GM19463 (cell line): ENCODE measurements around the gene ARRDC5.
"Not testable (repeated sequence)": the region's sequence is repeated elsewhere in the genome, so short reads cannot be mapped to it uniquely, and the experiment has no call there.

Experiments used
- ATAC-seq: cut with Tn5 transposase; IDR thresholded peaks from one replicate; pipeline ENCODE4 v1.9.1; 2021; ENCODE audit warnings: mild to moderate bottlenecking, moderate library complexity; ENCODE audit not compliant: unreplicated experiment

ARRDC5 gene

DNA sequence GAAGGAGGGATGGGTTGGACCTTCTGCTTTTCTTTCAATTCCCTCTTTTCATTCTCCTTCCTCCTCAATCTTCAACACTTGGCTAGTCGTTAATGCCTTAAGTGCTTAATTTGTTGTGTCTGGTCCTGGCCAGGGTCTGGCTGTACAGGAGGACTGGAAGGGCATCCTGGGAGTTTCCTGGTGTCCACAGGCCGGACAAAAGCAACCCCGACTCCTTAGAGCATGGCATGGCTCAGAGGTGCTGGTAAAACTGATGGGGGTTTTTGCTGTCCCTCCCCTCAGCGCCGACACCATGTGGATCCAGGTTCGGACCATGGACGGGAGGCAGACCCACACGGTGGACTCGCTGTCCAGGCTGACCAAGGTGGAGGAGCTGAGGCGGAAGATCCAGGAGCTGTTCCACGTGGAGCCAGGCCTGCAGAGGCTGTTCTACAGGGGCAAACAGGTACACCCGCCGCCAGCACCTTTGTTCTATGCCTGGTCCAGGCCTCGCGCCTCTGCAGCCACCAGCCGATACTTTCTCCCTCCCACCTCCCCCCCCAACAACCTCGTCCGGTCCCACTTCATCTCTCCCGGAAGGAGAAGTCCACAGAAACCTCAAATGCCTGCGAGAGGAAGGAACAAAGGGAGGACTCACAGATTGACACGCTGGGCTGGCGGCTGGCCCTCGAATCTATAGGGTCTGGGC, 8.0 kb upstream of the ARRDC5 start:
- no peak for ATAC-seq

DNA sequence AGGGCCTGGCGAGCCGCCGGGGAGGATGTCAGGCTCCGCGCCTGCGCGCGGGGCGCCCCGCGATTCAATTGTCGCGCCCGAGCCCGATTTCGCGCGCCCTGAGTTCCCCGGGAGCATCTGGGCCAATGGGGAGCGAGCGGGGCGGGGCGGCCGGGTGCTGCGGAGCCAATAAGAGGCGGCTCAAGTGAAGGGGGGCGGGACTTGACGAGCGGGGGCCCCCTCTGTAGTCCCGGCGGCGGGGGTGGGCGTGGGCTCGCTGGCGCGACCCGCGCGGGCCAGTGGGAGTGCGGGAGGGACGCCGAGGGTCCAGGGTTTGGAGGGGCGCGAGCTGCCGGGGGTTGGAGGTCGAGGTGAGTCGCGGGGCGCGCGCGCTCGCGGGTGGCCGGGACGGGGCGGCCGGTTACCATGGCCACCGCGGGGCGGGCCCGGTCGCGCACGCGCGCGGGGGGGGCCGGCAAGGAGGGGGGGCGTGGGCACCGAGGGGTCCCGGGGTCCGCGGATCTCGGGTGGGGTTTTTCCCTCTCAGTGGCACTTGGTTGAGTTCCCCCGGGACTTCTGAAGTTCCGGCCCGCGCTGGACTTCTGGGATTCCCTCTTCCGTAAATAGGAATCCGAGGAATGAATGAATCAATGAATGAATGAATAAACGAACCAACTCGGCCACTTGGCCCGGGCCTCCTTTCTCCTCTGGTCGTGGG, 7.3 kb upstream of the ARRDC5 start:
- peak; percentile 88 for ATAC-seq

DNA sequence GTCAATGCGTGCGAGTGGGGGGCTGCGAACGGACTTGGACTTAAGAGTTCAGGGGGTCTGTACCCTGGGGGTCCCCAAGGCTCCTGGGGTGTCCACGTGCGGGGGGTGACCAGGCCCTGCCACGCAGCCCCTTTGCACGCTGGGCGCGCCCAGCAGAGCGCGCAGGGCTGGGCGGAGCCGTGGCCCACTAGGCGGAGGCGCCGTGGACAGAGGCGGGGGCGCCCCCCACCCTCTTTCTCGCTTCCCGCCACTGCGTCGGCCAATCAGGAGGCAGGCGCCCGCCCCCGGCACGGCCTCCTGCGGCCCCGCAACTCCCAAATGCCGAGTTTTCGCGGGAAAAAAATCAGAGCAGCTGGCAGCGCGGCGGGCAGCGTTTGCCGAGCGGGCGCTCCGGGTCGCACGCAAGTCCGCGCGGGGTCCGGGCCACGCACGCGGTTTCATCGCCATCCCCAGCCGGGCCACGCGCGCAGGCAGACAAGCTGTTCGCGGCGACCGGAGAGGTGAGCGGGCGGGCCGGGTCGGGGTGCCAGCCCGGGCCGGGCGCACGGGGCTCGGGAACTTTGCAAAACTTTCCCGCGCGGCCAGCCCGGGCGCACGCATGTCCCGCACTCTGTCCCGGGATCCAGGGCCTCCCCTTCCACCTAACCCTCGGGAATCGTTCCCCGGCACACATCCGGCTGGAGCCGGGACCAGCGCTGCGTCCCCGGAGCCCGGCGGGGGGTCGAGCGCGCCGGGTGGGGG, 6.6 kb upstream of the ARRDC5 start, which contains the start of gene UHRF1:
TSS of gene UHRF1 (plus strand) at position 346 of the 741 bp plus-strand sequence. CDS start 1,385 bp downstream, outside the sequence.
- ATAC-seq = no peak

DNA sequence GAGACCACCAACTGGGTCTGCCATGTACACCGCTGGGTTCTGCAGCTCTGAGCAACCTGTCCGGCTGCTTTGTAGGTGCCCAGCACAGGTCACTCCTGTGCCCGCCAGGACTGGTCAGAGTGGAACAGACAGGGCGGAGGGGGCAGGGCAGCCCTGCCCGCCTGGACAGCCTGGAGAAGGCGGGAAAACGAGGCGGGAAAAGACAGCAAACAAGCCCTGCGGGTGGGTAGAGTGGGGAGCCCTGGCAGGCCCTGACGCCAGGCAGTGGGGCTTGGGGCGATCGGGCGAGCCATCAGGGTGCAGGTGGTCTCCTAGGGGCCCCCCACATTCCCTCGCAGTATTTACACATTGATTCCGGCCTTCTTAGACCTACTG, 6.1 kb upstream of the ARRDC5 start:
- no peak for ATAC-seq

DNA sequence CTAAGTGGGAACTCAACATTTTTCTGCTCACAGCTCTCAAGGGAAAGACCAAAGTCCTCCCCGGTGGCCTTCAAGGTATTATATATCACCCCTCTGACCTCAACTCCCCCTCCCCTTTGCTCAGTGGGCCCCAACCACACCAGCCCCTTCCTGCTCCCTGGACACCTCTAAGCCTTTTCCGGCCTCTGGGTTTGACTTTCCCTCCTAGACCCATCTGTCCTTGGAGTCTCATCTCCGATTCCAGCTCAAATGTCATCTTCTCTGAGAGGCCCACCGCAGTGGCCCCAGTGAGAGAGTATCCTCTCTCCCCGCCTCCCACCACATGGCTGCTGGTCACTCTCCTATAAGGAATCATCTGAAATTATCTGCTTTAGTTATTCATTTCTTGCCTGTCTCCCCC, 5.7 kb upstream of the ARRDC5 start:
- no peak for ATAC-seq

DNA sequence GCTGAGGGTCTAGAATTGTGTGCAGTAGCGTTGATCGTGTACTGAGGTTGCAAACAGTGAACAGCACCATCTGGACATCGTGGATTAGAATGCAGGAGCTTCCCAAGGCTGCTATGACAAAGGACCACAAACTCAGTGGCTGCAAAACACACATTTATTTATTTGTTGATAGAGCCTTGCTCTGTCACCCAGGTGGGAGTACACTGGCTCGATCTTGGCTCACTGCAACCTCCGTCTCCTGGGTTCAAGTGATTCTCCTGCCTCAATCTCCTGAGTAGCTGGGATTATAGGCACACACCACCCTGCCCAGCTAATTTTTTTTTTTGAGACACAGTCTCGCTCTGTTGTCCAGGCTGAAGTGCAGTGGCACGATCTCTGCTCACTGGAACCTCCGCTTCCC, 4.3 kb upstream of the ARRDC5 start:
- no peak for ATAC-seq

DNA sequence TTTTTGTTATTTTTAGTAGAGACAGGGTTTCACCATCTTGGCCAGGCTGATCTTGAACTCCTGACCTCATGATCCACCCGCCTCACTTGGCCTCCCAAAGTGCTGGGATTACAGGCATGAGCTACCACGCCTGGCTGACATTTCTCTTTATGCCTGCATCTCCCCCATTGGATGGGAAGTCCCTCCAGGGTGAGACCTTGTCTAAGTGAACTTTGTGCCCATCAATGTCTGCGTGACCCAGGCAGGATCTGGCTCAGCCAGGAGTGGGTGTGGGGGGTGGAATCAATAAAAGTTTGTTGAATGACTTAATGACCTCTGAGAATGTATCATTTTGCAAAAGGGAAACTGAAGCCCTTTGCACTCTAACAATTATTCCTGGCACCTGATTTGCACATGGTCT, 1.8 kb upstream of the ARRDC5 start:
- no peak for ATAC-seq

DNA sequence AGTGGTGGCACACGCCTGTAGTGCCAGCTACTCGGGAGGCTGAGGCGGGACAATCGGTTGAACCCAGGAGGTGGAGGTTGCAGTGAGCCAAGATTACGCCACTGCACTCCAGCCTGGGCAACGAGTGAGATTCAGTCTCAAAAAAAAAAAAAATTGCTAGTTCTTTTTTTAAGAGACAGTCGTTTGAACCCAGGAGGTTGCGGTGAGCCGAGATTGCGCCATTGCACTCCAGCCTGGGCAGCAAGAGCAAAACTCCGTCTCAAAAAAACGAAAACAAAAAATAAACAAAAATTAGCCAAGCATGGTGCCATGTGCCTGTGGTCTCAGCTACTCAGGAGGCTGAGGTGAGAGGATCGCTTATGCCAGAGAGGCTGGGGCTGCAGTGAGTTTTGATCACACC, 1.8 kb downstream of the ARRDC5 start:
- ATAC-seq = not testable (repeated sequence)

DNA sequence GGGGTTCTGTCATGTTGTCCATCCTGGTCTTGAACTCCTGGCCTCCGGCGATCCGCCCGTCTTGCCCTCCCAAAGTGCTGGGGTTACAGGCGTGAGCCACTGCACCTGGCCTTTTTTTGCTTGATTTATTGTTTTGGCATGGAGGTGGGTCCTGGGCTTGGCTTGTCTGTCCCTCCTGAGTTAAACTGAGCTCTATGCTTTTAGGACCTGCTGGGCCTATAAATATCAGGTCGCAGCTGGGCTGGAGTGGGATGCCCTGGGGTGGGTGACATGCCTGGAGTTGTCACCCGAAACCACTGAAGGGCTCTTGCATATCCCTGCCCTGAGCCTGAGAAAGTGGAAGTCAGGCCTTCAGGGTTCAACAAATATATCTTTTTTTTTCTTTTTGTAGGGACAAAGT, 5.5 kb downstream of the ARRDC5 start:
- ATAC-seq = no peak

DNA sequence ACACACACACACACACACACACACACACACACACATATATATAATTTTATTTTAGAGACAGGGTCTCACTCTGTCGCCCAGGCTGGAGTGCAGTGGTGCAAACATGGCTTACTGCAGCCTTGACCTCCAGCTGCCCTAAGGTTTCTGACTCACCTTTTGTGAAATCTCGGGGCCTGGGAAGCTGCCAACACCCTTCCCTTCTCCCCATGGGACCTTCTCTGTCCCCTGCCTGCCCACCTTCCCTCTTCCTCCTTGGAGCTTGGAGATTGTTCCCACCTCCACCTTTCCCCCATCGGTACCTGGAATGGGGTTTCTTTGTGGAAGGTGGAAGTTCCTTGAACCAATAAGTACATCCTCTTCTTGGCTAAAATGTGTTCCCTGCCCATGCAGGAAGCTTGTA, 6.3 kb downstream of the ARRDC5 start:
- ATAC-seq = no peak

DNA sequence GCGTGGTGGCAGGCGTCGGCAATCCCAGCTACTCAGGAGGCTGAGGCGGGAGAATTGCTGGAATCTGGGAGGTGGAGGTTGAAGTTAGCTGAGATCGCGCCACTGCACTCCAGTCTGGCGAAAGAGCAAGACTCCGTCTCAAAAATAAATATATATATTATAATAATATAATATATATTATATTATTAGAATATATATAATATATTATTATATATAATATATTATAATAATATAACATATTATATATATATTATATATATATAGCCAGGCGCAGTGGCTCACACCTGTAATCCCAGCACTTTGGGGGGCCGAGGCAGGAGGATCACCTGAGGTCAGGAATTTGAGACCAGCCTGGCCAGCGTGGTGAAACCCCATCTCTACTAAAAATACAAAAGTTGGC, 9.7 kb downstream of the ARRDC5 start:
- ATAC-seq = not testable (repeated sequence)

DNA sequence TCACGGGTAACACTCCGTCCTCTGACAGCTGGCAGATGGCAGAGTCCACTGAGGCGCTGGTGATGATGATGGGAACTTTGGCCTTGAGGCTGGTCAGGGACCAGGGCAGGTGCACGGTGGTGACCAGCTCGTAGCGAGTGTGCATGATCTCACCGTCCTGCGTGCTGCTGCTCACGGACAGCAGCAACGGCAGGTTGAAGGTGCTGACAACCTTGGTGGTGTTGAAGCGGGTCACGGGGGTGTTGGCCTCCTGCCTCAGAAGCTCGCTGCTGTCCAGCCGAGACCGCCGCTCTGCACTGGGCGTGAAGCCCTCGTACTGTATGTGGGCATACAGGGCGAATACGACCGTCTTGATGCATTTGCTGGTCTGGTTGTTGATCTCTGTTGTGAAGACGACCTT, 11.6 kb downstream of the ARRDC5 start:
- no peak for ATAC-seq

DNA sequence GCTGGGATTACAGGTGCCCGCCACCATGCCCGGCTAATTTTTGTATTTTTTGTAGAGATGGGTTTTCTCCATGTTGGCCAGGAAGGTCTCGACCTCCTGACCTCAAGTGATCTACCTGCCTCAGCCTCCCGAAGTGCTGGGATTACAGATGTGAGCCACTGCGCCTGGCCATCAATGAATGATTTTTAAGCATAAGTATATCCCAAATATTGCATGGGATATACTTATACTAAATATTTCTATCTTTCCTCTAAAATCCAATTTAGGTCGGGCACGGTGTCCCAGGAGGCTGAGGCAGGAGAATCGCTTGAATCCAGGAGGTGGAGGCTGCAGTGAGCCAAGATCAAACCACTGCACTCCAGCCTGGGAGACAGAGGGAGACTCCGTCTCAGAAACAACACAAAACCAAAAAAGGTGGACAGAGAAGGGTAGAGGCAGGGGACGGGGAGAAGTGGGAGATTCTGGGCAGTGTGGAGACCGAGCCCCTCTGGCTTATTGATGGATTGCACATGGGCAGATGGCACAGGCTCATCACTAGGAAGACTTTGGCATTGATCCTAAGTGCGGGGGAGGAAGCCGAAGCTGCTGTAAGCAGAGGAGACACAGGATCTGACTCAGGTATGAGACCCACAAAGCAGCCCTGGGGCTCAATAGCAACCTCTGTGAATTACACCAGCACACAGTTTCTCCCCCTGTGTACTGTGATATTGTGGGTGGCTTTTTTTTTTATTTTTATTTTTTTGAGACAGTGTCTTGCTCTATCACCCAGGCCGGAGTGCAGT, 13.5 kb downstream of the ARRDC5 start:
- ATAC-seq = no peak

DNA sequence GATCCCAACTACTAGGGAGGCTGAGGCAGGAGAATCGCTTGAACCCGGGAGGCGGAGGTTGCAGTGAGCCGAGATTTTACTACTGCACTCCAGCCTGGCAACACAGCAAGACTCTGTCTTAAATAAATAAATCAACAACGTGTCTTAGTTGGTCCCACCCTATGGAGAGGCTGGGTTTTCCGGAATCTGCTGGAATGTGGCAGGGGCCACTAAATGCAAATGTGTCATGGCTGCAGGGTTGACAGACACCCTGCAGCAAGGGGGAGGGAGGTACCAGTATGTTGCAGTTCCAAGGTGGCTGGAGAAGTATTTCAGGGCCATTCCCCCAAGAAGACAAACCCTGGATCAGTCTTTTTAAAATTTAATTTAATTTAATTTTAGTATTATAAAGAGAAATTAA, 14.9 kb downstream of the ARRDC5 start:
- not testable (repeated sequence) for ATAC-seq

DNA sequence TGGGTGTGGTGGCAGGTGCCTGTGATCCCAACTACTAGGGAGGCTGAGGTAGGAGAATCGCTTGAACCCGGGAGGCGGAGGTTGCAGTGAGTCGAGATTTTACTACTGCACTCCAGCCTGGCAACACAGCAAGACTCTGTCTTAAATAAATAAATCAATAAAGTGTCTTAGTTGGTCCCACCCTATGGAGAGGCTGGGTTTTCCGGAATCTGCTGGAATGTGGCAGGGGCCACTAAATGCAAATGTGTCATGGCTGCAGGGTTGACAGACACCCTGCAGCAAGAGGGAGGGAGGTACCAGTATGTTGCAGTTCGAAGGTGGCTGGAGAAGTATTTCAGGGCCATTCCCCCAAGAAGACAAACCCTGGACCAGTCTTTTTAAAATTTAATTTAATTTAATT, 17.7 kb downstream of the ARRDC5 start:
- not testable (repeated sequence) for ATAC-seq

DNA sequence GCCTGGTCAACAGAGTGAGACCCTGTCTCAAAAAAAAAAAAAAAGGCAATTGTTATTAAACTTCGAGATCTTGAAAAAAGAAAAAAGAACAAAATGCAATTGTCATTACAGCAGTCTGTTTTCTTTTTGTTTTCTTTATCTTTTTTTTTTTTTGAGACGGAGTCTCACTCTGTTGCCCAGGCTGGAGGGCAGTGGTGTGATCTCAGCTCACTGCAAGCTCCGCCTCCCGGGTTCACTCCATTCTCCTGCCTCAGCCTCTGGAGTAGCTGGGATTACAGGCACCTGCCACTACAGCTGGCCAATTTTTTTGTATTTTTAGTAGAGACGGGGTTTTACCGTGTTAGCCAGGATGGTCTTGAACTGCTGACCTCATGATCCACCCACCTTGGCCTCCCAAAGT, 19.8 kb downstream of the ARRDC5 start:
- ATAC-seq = not testable (repeated sequence)

DNA sequence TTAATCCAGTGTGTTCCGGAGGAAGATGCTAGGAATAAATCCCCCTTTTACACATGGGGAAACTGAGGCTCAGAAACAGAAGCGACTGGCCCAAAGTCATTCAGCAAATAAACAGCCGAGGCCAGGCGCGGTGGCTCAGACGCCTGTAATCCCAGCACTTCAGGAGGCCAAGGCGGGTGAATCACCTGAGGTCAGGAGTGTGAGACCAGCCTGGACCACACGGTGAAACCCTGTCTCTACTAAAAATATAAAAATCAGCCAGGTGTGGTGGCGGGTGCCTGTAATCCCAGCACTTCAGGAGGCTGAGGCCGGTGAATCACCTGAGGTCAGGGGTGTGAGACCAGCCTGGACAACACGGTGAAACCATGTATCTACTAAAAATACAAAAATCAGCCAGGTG, 23.7 kb downstream of the ARRDC5 start:
- ATAC-seq = no peak

DNA sequence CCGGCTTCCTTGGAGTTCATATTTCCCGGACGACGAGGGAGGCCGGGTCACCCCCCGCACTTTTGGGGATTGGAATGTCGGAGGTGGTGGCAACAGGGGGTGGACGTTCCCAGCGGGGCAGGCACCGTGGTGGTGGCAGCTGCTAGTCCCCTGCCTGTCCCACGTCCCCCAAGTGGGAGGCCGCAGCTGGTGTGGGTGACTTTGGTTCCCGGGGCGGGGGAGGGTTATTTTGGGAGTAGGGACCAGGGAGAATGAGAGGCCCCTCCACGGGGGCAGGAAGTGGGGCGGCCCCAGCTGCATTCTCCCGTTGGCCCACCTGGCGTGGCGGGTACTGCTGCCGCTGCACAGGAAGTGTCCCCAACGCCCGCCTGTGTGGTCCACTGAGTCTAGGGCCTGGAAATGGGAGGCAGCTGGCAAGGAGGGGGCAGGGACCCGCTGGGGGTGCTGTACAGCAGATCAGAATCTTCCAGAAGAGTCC, 24.2 kb downstream of the ARRDC5 start:
- no peak for ATAC-seq

DNA sequence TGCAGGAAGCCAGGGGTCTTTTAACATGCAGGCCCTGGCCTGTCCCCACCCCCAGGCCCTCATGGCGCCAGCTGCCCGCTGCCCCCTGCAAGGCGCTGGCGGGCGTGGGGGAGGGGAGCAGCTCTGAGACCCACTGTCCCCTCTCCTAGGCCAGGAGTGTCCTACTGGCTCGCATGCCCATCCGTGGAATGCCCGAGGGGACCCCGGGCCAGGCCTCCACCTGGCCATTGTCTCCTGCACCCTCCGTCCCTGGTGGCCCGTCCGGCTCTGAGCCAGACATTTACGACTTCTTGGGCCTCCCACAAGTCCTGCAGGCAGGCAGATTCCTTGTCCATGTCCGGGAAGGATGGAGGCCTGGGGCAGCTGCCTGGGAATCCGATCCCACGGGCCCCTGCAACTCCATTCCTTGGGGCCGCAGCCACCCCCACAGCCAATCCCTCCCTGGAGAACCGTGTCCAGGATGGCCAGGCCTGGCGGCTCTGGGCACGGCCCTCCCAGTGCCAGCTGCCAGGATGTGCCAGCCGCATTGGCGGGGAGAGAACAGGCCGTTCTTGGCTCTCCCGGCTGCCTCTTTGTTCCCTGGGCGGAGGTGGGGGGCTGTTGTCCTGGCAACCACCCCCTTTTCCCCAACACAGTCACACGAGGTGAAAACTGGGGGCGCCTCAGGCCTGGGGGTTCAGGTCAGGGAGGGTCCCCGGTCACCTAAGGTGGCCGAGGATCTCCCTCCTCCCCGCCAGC, 24.8 kb downstream of the ARRDC5 start:
- ATAC-seq = no peak

DNA sequence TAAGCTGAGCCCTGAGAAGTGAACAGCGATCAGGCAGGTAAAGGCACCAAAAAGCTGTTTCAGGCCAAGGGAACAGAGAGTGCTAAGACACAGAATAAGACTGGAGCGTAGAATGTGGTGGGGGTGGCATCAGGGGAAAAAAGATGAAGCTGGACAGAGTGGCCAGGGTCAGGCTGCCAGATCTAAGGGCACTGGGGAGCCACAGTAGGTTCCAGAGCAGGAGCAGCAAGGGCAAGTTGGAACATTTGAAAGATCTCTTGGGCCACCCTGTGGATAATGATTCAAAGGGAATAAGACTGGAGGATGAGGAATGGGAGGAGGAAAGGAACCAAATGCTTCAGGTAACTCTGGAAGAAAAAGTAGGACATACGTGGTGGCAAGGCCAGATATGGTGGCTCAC, 28.8 kb downstream of the ARRDC5 start:
- no peak for ATAC-seq
